ENCODE data around the gene UBASH3A.
"Not testable (repeated sequence)": the region's sequence is repeated elsewhere in the genome, so short reads cannot be mapped to it uniquely, and the experiment has no call there.

UBASH3A gene

DNA sequence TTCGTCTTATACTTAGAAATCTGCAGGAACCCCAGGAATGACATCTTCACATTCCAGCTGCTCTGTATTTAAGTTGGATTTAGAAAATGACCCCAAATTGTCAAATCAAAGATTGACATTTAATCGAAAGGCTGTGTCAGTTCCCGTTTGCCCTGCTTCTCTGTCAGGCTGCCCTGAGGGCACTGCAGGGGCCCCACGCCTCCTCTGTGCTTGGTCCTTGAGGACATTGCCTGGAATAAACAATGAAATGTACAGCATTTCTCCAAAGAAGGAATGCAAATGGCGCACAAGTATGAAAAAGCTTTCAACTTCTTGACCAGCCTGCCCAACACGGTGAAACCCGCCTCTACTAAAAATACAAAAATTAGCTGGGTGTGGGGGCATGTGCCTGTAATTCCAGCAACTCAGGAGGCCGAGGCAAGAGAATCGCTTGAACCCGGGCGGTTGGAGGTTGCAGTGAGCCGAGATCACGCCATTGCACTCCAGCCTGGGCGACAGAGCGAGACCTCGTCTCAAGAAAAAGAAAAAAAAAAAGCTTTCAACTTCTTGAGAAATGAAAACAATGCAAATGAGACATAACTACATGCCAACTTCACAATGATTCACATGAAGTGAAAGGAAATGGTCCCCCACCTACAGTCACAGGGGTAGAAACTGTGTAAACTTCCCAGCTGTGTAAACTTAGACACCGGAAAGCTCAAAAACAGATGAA lies 10.8 kb upstream of the UBASH3A start:
- DNase-seq, result no peak

- no peak for DNase-seq
Measured at GRCh38 chr21:42393443-42393950, 10.2 kb upstream of the UBASH3A start.

DNA sequence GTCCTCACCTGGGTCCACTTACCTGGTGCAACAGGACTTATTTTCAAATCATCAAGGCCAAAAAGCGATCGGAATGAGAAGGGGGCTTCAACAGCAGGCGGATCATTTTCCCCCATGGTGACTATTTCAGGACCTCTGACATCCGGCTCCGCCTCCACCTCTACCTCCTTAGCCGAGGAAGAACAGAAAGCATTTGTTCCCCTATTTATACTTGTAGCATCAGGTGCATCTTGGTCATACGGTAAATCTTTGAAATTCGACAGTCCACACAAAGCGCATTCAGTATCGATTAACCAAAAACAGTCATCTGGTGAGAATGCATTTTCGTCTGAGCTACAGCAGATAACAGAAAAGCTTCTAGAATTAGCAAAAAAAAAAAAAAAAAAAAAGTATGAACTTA lies 8.4 kb upstream of the UBASH3A start:
- DNase-seq, result no peak

- no peak for DNase-seq
Measured at GRCh38 chr21:42395905-42396651, 7.6 kb upstream of the UBASH3A start, which contains the start of gene TMPRSS3. TMPRSS3 (minus strand) TSS chr21:42396052; CDS start chr21:42395417, 635 bp downstream.

DNA sequence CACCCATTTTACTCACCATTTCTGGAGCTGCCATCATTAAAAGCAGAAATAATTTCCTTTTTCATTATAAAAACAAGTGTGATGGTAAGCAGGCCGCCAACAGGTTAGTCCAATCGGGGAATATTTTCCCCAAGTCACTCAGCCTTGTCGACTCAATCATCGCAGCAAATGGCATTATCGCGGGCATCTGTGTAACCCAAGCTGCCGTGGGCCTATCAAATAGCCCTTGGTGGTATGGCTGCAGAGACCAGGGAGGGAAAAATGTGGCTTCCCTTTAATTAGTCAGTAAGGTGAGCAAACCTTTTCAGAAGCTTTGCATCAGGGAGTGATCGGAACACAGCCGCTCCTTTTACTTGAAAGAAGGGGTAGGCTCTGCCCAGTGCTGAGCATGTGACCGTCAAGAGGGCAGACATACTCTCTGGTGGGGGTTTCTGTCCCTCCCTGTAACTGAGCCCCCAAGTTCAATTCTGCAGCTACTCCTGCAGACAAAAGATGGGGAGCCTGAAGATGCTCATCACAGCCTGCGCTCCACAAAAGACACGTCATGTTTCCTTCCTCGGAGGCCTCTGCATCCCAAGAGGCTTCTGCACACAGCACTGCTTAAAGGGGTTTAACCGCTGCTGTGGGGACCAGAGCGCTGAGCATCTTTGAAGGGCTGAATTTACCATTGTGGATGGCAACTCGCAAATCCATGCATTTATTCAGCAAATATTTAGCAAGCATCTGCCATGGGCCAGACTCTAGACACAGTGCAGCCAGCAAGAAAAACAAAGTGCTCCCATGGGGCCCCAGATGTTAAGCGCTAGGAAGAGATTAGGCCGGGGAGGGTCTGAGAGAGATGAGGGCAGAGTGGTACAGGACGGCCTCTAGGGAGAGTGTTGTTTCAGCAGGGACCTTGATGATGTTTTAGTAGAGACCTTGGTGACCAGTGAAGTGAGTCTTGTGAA lies 6.6 kb upstream of the UBASH3A start:
- no peak for DNase-seq

- DNase-seq, result no peak
Measured at GRCh38 chr21:42397746-42398394, 5.8 kb upstream of the UBASH3A start.

GRCh38 chr21:42398436-42399028 lies 5.2 kb upstream of the UBASH3A start:
- DNase-seq, result no peak

- no peak for DNase-seq
Measured at GRCh38 chr21:42400525-42400924, 3.2 kb upstream of the UBASH3A start.

DNA sequence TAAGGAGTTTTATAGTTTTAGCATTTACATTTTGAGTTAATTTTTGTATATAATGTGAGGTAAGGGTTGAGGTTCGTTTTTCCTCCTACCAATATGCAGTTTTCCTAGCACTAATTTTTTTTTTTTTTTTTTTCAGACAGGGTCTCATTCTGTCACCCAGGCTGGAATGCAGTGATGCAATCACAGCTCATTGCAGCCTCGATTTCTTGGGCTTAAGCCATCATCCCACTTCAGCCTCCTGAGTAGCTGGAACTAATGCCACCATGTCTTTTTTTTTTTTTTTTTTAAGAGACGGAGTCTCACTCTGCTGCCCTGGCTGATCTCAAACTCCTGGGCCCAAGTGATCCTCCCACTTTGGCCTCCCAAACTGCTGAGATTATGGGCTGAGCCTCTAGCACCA lies 2.5 kb upstream of the UBASH3A start:
- no peak for DNase-seq

GRCh38 chr21:42401820-42402251 lies 1.9 kb upstream of the UBASH3A start:
- no peak for DNase-seq

GRCh38 chr21:42404539-42404938 lies 837 bp downstream of the UBASH3A start:
- DNase-seq, result peak; percentile 51

GRCh38 chr21:42405064-42406013 lies 1.6 kb downstream of the UBASH3A start:
- DNase-seq, result no peak

DNA sequence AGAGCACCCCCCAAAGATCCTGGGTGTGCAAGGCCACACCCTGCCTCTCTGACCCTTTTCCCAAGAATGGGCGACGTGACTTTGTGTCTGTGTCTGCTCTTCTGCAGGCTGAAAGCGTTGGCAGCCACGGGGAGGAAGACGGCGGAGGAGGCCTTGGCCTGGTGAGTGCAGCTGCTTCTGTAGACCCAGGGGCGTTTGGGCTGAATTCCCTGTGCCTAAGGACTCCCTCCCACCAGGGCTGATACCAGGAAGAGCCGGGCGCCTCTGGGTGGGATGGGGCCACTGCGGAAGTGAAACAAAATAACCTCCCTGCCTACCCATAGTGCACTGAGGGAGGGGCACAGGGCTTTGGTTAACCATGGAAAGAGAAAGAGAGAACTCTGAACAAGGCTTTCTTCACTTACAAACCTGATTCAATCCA lies 2.5 kb downstream of the UBASH3A start:
- DNase-seq, result peak; percentile 73

DNA sequence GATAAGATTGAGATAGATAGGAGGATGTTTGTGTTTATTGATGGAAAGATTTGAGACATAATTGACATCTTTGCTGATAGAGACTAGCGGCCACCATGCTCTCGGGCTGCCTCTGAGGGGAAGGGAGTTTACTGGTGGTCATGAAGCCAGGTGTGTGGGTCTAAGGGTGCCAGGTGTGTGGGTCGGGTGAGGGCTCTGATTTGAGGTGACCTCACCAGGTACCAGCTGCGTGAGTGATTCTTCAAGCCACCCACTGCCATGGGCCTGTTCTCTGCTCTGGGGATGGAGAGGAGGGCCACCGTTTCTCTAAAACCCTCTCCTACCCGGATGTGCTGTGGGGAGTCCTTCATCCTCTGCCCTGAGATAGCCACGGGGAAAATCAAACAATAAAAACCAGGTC lies 3.2 kb downstream of the UBASH3A start:
- no peak for DNase-seq

GRCh38 chr21:42407476-42407875 lies 3.8 kb downstream of the UBASH3A start:
- no peak for DNase-seq

GRCh38 chr21:42408718-42409117 lies 5.0 kb downstream of the UBASH3A start:
- DNase-seq, result not testable (repeated sequence)

- DNase-seq, result no peak
Measured at GRCh38 chr21:42409366-42409765, 5.7 kb downstream of the UBASH3A start.

- DNase-seq, result peak; percentile 54
Measured at GRCh38 chr21:42411197-42411869, 7.6 kb downstream of the UBASH3A start.

DNA sequence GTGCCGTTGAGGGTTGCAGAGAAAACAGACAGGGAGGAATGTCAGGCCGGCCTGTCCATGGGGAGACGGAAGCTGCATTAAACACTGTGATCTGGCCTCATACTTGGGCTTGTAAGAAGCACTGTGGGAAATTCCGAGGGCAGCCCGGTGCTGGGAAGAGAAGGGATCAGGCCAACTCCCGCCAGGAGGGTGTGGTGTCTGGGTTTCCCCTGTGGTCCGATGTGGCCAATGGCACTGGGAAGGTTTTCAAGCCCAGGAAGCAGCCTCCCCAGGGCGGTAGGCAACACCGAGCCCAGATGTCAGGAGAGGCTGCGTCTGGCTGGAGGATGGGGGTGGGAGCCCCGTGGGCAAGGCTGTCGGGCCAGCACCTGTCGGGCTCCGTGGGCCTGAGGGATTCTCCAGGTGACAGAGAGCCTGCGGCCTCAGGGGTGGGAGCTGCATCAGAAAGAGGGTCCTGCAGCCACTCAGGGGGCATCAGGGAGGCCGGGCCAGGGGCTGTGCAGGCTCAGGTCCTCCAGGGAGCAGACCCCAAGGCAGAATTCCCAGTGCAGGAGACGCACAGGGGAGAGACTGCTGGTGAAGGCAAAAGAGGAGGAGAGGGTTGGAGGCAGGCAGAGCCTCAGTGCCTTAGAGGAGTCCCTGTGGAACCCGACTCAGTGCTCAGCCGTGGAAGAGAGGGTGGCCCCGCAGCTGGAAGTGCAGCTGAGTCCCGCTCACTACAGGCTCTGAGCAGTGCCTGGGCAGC lies 8.4 kb downstream of the UBASH3A start:
- DNase-seq, result no peak

GRCh38 chr21:42412636-42412933 lies 8.9 kb downstream of the UBASH3A start:
- DNase-seq, result no peak

Measured in stimulated activated CD4-positive, alpha-beta T cell treated with anti-CD3 and anti-CD28 coated beads, Interleukin-15, amount 100 ng/mL, for 24 hours (primary cell).